Tibial nerve (tissue), 4 donors: Measurements from ENCODE around the gene ABCB1. TPM values are rescaled to one million over a fixed set of nuclear protein-coding genes. Genes with fewer than 3 reads are reported as not detected.

Experiments
- DNase-seq, 2 donors: peaks; one replicate each; pipeline ENCODE4 v3.0.0-alpha.2; 2019; ENCODE audit warnings: low spot score in 2 of 2
- H3K27ac ChIP-seq, 4 donors: fragments of 200-600 bp; sonication (generic) in 3 of 4; one replicate each; pipeline ENCODE4 v1.5.1; 2017 to 2019; ENCODE audit warnings: mild to moderate bottlenecking in 1 of 4
- H3K27me3 ChIP-seq, 2 donors: fragments of 200-600 bp; sonication (generic) in 1 of 2; one replicate each; pipeline versions ENCODE4 v1.5.1 to v1.6.0; 2017 to 2019
- H3K36me3 ChIP-seq, 3 donors: fragments of 200-600 bp; sonication (generic); one replicate each; pipeline ENCODE4 v1.5.1; 2018 to 2019
- H3K4me1 ChIP-seq, 4 donors: fragments of 200-600 bp; sonication (generic) in 3 of 4; one replicate each; pipeline ENCODE4 v1.5.1; 2017 to 2019
- H3K4me3 ChIP-seq, 4 donors: fragments of 200-600 bp; sonication (generic) in 3 of 4; one replicate each; pipeline ENCODE4 v1.5.1; 2017 to 2019; ENCODE audit warnings: mild to moderate bottlenecking in 1 of 4, moderate library complexity in 1 of 4
- H3K9me3 ChIP-seq, 4 donors: fragments of 200-600 bp; sonication (generic) in 3 of 4; one replicate each; pipeline ENCODE4 v1.5.1; 2017 to 2019
- EP300 ChIP-seq, 2 donors: sonication (generic); formaldehyde crosslinking; IDR thresholded peaks; one replicate each; pipeline ENCODE4 v1.6.1; 2017; ENCODE audit warnings: antibody characterized with exemption in 2 of 2, mild to moderate bottlenecking in 1 of 2
- POLR2A ChIP-seq, 2 donors: fragments of 450-650 bp; IDR thresholded peaks; one replicate each; pipeline ENCODE4 v1.6.1; 2017; ENCODE audit warnings: antibody characterized with exemption in 2 of 2, mild to moderate bottlenecking in 2 of 2, moderate library complexity in 2 of 2
- WGBS, 2 donors: methylation state at CpG; one replicate each; pipeline ENCODE4 v1.1.5; 2018; 5-methylcytosine and 5-hydroxymethylcytosine counted together
- total RNA-seq, 4 donors: library from RNA; depleted of rRNA; stranded (reverse); fragments of >200 nt; gene quantifications; one replicate each; pipeline ENCODE4 v1.1.0, GENCODE V29; 2016
- TF ChIP-seq, protein P1 (sequence below), 5 experiments: fragments of 200-600 bp in 3 of 5; fragments of 450-650 bp in 2 of 5; sonication (generic) in 3 of 5; IDR thresholded peaks; one replicate each; pipeline ENCODE4 v1.5.1; 2016 to 2019; ENCODE audit warnings: antibody characterized with exemption in 5 of 5, mild to moderate bottlenecking in 3 of 5, moderate library complexity in 2 of 5

The ABCB1 gene
- total RNA-seq: 10 to 100 TPM; 12.8 to 36.0 (median 22.2) TPM

DNA sequence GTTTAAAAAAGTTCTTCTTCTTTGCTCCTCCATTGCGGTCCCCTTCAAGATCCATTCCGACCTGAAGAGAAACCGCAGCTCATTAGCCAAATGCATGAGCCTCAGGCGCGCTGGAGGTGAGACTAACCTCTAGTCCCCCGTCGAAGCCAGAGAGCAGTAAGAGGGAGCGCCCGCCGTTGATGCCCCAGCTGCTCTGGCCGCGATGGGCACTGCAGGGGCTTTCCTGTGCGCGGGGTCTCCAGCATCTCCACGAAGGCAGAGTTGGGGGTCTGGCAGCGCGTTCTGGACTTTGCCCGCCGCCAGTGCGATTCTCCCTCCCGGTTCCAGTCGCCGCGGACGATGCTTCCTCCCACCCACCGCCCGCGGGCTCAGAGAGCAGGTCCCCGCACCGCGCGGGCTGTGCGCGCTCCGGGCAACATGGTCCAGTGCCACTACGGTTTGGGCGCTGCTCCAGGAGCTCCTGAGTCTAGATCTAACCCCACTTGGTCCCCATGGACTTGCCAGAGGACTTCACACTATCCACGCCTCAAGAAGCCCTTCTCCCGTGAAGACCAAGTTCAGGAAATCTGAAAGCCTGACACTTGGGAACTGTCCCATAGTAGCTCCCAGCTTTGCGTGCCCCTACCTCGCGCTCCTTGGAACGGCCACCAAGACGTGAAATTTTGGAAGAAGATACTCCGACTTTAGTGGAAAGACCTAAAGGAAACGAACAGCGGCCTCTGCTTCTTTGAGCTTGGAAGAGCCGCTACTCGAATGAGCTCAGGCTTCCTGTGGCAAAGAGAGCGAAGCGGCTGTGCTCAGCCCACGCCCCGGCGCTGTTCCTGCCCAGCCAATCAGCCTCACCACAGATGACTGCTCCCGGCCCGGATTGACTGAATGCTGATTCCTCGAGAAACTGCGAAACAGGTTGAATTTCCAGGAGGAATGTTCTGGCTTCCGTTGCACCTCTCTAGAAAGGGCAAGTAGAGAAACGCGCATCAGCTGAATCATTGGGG is at the start of gene ABCB1:
Gene ABCB1 (minus strand): TSS at position 755 of the 995 bp plus-strand sequence. CDS start 700 bp downstream, at position 55.
- peak within 1 kb of the TSS in 2 of 4 donors; percentile 50 to 61 for H3K27ac ChIP-seq
- peak in 1 of 2 donors; percentile 12 for DNase-seq
- 3 to 4% methylated on average over 49 to 61 of the region's 61 CpGs for WGBS, 2 donors

DNA sequence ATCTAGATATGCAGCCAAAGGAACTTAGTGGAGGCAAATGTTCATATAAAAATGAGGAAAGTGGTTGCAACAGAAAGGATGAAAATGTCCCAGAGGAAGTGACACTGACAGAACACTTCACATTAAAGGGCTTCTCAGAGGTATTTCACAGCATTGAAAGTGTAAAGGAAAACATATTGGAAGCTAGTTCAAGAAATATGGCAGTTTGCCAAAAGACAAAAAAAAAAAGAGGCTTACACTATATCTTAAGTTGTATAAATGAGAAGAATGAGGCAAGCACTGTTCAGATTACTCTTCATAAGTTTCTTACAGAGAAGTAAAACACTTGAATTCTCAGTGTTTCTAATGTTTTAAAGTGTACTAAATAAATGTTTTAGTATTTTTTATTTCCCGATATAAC is 47.6 kb upstream of the ABCB1 start:
- Histone ChIP-seq H3K27me3 (no peaks in the 10 kb centered on the region), H3K4me3 (no peak overlapping the region), H3K36me3 (no peaks in the 10 kb centered on the region), H3K4me1 (no peaks in the 10 kb centered on the region), H3K9me3 (no peaks in the 10 kb centered on the region), H3K27ac (no peak overlapping the region)
- DNase-seq: no peak
- TF ChIP-seq, protein P1, sequence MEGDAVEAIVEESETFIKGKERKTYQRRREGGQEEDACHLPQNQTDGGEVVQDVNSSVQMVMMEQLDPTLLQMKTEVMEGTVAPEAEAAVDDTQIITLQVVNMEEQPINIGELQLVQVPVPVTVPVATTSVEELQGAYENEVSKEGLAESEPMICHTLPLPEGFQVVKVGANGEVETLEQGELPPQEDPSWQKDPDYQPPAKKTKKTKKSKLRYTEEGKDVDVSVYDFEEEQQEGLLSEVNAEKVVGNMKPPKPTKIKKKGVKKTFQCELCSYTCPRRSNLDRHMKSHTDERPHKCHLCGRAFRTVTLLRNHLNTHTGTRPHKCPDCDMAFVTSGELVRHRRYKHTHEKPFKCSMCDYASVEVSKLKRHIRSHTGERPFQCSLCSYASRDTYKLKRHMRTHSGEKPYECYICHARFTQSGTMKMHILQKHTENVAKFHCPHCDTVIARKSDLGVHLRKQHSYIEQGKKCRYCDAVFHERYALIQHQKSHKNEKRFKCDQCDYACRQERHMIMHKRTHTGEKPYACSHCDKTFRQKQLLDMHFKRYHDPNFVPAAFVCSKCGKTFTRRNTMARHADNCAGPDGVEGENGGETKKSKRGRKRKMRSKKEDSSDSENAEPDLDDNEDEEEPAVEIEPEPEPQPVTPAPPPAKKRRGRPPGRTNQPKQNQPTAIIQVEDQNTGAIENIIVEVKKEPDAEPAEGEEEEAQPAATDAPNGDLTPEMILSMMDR (IDR thresholded peaks at IDR 0.05): no peak
- no peak for TF ChIP-seq POLR2A (IDR thresholded peaks at IDR 0.05)
- no peak for TF ChIP-seq EP300 (IDR thresholded peaks at IDR 0.05)
- 88 to 98% methylated on average over 1 of the region's 1 CpG for WGBS, 2 donors

More for the DNA sequence above, at the start of gene ABCB1:
- Histone ChIP-seq H3K4me3 (peak within 1 kb of the TSS; percentile 21 to 52 (median 42)), H3K36me3 (no peaks in the 10 kb centered on the region), H3K27me3 (peaks cover 0 to 11% of the 10 kb centered on the region in 2 donors), H3K9me3 (no peaks in the 10 kb centered on the region), H3K4me1 (peaks cover 0 to 17% (median 0%) of the 10 kb centered on the region in 4 donors)
- TF ChIP-seq EP300 (IDR thresholded peaks at IDR 0.05): peak in 1 of 2 donors; percentile 44
- TF ChIP-seq, protein P1 (IDR thresholded peaks at IDR 0.05): no peak
- TF ChIP-seq POLR2A (IDR thresholded peaks at IDR 0.05): no peak

DNA sequence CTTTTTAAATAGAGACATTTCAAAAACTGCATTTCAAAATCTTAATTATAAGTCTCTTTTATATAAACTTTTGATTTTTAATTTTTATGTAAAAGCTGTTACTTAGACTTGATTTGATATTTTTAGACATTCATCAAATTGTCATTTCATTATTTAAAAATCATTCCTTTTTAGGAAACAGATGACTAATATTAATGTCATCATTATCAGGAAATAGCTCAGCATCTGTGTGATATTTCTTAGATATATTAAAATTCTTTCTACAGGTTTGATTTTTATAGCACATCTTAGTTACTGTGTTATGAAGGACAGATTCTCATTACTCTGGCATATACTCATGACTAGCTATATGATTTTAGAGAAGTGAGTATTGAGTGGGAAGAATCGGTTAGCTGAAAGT is 44.8 kb upstream of the ABCB1 start:
- 90 to 93% methylated on average over 1 of the region's 1 CpG for WGBS, 2 donors
- no peak for TF ChIP-seq POLR2A (IDR thresholded peaks at IDR 0.05)
- TF ChIP-seq, protein P1 (IDR thresholded peaks at IDR 0.05): no peak
- no peak for TF ChIP-seq EP300 (IDR thresholded peaks at IDR 0.05)
- Histone ChIP-seq H3K4me1 (no peaks in the 10 kb centered on the region), H3K9me3 (no peaks in the 10 kb centered on the region), H3K4me3 (no peak overlapping the region), H3K27me3 (no peaks in the 10 kb centered on the region), H3K36me3 (no peaks in the 10 kb centered on the region), H3K27ac (no peak overlapping the region)
- no peak for DNase-seq

DNA sequence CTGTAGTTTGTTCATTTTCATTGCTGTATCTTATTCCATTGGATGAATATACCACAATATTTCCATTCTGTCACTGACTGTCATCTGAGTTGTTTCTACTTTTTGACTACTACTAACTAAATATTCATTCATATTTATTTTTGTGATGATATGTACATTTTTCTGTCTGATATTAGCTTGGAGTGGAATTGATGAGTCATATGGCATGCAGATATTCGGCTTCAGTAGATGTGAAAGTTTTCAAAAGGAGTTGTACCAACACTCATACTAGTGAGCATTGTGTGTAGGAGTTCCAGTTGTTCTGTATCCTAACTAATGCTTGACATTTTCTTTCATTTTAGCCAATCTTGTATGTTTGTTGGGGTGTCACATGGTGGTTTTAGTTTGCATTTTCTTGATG is 35.2 kb upstream of the ABCB1 start:
- WGBS, 2 donors: 80 to 83% methylated on average over 1 of the region's 1 CpG
- TF ChIP-seq, protein P1 (IDR thresholded peaks at IDR 0.05): no peak
- no peak for TF ChIP-seq POLR2A (IDR thresholded peaks at IDR 0.05)
- TF ChIP-seq EP300 (IDR thresholded peaks at IDR 0.05): no peak

More for the DNA sequence above, 35.2 kb upstream of the ABCB1 start:
- Histone ChIP-seq H3K27me3 (no peaks in the 10 kb centered on the region), H3K4me3 (no peak overlapping the region), H3K36me3 (no peaks in the 10 kb centered on the region), H3K4me1 (no peaks in the 10 kb centered on the region), H3K27ac (no peak overlapping the region), H3K9me3 (peaks cover 0 to 7% (median 0%) of the 10 kb centered on the region in 4 donors)
- no peak for DNase-seq
